ENCODE data around the gene PRPF18. TPM values are rescaled to one million over a fixed set of nuclear protein-coding genes. Genes with fewer than 3 reads are reported as not detected.

The PRPF18 gene
- polyA plus RNA-seq, 4 donors, result 25.2 to 29.0 (median 26.0) TPM

DNA sequence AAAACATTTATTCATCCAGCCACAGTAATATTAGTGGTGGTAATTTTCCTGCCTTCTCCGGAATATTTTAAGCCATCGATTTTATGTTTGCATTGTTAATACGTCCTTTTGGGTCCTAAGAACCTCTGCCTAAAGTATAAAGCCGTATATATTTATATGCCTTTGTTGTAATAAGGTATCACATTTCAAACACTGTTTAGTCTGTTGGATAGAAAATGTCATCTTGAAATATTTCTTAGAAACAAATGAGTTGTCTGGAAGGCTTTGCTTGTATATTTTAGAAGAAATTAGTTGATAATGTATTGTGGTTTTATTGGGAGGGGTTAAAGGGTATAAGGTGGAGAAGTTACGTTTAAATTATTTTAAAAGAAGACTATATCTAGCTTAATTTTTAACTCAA is 11.1 kb downstream of the PRPF18 start:
- no peak for DNase-seq (ENCODE audit: low read depth in 4 of 4, low spot score in 2 of 4)

- DNase-seq (ENCODE audit: low read depth in 4 of 4, low spot score in 2 of 4), result no peak
Measured at GRCh38 chr10:13604357-13605040, 17.7 kb downstream of the PRPF18 start.

DNA sequence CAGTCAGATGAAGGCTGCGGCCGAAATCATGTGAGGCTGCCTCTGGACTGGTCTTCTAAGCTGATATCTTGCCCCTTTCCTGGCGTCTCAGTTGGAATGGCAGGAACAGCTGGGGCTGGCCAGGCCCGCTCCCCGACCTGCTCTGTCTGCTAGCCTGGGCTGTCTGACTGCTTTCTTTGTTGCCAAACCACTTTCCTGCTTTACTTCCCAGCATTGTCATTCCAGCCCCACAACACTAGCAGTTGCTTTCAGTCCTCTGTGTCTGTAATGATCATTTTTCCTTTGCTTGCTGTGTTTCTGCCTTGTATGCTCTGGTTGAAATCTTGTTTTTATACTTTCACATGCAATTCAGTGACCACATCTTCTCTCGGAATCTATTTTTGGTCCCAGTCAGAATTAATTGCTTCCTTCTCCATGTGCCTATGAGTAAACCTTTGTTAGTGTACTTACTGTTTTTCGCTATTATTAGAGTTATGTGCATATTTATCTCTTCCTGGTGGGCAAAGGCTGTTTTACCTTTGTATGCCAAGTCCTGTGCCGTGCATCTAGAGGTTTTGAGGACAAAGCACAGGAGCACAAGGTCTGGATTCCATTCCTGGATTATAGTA is 21.6 kb downstream of the PRPF18 start:
- DNase-seq (ENCODE audit: low read depth in 4 of 4, low spot score in 2 of 4), result no peak

GRCh38 chr10:13612654-13613373 is 26.0 kb downstream of the PRPF18 start:
- DNase-seq (ENCODE audit: low read depth in 4 of 4, low spot score in 2 of 4), result no peak

DNA sequence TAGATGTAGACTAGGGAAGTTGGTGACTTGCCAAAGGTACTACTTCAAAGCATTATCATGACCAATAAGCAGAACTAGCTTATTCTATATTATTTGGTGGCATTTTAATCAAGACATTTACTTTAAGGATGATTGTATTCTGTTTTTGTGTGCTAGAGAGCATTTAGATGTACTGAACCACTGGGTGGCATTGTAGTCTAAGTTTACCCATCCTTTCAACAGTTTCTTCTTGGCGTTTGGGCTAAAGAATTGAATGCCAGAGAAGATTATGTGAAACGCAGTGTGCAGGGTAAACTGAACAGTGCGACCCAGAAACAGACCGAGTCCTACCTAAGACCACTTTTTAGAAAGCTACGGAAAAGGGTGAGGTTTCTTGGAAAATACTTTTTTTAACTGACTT is 26.8 kb downstream of the PRPF18 start:
- DNase-seq (ENCODE audit: low read depth in 4 of 4, low spot score in 2 of 4), result no peak

DNA sequence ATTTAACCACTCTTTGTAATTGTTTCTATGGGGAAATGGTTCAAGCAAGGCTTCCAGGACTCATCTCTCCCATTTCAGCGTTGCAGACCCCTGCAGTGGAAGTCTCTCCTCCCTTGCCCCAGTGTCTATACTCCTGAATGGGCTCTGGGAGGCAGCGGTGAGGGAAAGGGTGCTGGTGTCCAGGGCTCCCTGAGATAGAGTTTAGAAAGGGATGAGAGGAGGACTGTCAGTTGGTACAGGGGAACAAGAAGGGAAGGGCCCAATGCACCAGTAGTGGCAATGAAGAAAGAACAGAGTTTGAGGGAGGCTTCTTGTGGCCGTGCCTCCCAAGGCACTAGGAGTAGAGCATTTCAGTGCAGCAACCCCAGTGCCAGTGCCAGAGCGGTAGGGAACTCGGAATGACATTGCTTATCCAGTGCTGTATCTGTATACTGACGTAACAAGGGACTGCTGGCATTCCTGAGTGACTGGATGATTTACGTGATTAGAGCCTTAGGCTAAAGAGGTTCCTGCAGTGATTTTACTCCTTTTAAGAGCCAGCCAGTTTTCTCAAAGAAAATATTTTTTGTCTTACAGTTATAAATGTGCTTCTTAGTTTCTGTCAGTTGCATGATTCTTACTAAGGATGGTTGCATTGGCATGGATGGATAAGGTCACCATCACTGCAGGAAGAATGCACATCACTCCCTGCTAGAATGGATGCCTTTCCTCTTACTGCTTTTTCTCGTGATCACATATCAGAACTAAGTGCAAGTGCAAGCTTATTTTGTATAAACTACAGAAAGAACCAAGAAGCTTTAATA is 28.0 kb downstream of the PRPF18 start:
- DNase-seq (ENCODE audit: low read depth in 4 of 4, low spot score in 2 of 4), result no peak

DNA sequence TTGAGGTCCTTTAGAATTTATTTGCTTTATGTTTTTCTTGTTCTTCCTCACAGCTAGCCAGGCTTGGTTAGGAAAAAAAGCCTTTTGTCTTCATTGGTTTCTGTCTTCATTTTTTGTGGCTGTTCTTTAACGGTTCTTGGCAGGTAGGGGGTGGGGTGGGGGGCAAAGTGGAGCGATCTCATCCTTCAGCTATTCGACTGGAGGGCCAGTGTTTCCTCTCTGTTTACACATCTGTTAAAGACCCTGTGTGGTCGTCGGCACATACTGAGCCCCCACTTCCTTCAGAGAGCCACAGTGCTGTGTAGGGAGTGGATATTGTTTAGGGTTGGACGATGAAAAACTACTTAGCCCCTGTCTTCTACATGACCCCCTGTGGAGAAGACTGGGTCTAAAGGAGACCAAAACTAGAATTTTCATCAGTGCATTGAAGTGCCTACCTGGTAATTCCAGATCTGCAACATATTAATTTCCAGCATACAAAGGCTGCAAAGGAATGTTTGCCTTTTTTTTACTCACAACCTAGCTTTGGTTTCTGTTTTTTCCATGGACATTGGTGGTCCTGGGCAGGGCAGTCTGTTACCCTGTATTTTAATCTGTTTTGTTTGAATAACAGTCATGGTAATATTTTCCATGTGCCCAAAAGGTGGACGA is 29.0 kb downstream of the PRPF18 start:
- DNase-seq (ENCODE audit: low read depth in 4 of 4, low spot score in 2 of 4), result no peak

DNA sequence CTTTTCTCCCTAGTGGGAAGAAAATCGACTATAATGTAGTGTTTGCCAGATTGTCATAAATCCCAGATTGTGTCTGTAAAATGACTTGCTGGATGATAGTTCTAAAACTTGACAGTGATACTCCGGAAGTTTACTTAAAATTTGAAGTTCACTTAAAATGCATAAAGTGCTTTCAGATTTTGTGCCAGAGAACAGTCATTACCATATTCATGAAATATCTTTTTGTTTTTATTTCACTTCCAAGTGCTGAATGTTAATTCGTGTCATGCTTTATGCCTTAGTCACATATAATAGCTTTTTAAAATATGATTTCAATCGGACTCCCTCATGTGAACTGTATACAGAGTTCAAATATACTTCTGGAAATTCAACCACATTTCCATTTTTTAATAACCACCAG is 30.4 kb downstream of the PRPF18 start:
- no peak for DNase-seq (ENCODE audit: low read depth in 4 of 4, low spot score in 2 of 4)

- DNase-seq (ENCODE audit: low read depth in 4 of 4, low spot score in 2 of 4), result no peak
Measured at GRCh38 chr10:13621931-13622330, 35.2 kb downstream of the PRPF18 start.

DNA sequence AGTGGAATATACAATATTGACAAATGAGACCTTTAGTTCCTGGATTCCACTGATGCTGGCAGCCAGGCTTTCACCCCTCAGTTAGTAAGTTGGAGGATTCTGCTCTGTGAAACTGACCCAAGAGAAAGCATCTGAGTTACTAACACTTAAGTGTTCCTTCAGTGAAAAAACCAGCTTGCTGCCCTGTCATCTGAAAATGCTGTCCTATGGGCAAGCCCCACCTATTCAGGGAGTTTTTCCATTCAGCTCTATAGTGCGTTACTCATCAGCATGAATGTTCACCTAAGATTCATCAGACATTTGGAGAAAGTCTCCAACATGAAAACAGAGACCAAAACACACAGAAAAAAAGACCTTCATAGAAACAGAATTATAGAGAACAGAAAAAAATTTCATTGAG is 37.9 kb downstream of the PRPF18 start:
- DNase-seq (ENCODE audit: low read depth in 4 of 4, low spot score in 2 of 4), result no peak

DNA sequence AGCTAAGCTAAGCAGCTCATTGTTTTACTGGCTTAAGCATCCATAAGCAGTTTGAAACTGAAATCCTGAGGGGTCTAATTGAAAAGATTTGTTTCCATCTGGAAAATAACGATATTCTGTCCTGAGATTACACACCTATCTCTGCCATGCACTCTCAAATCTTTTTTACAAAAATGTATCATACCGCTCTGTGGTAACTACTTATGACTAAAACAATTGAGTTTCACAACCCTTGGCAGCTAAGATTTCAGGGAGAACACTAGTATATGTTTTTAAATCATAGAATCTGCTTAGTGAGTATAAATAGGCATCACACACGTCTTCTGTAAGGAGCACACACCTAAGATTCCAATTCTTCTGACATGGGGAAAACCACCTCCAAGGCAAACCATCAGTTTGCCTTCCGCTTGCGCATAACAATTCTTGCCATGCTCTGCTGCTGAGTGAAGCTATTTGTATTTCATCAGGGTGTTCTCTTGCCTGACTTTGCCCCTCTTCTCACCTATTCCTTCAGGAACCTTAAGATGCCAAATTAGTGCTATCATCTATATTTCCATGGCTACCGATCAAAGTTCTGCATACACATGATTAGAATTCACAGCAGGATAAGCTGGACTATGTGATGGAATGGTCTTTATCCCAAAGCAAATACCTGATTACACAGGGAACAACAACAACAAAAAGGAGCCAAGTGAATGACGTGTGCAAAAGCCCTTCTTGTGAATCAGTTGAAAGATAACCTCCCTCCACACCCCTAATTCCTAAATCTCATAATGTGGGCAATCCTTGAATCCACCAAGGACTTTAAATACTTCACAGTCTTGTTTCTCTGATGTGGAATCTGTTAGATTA is 40.9 kb downstream of the PRPF18 start:
- no peak for DNase-seq (ENCODE audit: low read depth in 4 of 4, low spot score in 2 of 4)

DNA sequence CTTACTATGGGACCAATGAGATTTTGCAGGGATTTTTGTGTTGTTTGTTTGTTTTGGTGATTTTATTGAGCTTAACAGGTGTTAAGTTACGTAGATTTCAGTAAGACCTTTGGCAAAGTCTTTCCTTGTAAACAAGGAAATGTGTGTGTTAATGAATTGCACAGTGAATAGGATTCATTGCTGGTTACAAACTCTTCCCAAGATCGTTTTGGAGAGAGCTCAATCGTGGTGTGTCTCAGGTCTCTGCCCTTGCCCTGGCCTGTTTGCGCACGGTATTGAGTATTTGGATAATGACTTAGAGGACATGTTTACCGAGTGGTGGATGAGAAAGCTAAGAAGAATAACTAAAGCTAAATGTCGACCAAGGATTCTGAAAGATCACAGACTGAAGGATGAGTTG is 41.9 kb downstream of the PRPF18 start:
- no peak for DNase-seq (ENCODE audit: low read depth in 4 of 4, low spot score in 2 of 4)

GRCh38 chr10:13629116-13629515 is 42.4 kb downstream of the PRPF18 start:
- no peak for DNase-seq (ENCODE audit: low read depth in 4 of 4, low spot score in 2 of 4)

DNA sequence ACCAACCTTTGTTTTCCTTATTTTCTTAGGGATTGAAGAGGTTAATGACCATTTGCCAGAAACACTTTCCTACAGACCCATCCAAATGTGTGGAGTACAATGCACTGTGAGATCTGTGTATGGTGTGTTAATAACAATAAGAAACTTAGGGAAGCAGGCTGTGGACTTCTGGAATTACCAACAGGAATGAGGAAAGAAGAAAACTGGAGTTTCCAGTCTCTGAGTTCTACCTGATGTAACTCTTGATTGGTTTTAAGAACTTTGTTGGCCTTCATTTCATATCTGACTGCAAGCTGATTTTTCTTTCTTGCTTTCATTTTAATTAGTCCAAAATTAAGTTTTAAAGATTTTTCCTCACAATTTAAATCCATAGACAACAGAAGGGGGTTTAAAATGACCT is 43.5 kb downstream of the PRPF18 start:
- no peak for DNase-seq (ENCODE audit: low read depth in 4 of 4, low spot score in 2 of 4)

DNA sequence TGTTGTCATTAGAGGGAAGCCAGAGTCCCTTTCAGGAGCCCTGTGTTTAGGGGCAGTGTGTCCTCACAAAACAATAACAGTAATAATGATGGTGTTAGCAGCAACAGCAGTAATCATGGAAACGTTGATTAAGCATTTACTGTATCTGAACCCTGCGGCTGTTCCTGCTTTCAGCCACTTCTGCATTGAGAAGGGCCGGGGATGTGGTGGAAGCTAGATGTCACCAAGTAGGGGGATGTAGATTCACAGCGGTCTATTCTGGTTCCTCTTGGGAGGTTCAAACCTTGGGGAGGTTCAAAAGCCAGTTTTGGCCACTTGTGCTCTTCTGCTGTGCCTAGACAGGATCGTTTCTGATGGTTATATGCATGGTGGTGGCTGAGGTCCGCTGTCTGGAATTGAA is 44.8 kb downstream of the PRPF18 start:
- DNase-seq (ENCODE audit: low read depth in 4 of 4, low spot score in 2 of 4), result no peak

DNA sequence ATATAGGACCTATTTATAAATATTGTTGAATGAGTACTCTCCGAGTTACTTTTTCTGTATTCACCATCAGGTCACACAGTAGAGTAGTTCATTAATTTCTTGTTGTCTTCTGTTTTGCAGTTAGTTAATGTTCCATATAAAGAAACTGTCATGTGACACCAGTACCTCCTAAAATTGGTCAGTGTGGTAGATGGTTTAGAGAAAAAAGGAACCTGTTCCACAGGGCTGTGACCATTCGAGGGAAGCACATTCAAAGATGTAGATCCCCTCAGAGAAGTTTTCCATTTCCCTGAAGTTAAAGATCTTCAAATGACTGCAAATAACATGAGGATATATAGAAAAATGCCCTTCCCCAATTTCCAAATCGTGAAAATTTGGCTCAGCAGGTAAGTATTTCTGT is 45.7 kb downstream of the PRPF18 start:
- no peak for DNase-seq (ENCODE audit: low read depth in 4 of 4, low spot score in 2 of 4)

DNA sequence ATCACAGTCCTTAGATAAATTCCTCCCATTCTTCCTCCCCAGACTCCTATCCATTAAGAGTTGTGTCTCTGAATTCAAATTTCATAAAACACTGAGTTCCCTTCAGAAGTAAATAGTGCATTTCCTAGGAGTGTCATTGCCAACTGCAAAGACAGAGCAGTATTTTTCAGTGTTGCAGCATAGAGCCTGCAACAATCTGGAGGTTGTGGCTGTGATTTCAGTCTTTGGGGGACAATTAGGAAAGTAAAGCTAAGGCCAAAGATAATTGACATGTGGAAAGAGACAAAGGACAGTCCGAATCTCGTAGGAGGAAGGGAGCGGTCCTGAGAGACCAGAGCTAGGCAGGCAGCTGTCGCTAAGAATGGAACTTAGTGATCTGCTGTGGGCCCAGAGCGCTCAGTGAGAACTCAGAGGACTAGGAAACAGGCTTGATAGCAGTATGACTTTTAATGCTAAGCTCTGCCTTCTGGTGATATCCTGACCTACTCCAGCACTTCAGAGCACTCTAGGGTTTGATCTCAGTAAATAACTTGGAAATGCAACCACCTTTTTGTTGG is 46.2 kb downstream of the PRPF18 start:
- DNase-seq (ENCODE audit: low read depth in 4 of 4, low spot score in 2 of 4), result no peak

DNA sequence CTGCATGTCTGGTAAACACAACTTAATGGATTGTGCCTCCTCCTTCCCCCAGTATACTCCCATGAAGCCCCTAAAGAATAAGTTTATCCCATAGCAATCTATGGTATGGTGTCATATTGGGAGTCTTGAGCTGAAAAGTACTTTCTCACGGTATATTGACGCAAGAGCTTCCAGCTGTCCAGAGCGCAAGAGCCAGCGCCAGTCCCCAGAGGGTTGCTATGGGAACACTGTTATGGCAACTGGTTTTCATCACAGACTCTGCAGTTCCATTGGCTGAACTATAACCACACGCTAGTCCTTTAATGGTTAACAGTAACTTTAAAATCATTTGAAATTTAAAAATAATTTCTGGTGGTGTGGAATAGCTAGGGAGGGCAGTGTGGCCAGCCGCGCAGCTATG is 46.9 kb downstream of the PRPF18 start:
- no peak for DNase-seq (ENCODE audit: low read depth in 4 of 4, low spot score in 2 of 4)

DNA sequence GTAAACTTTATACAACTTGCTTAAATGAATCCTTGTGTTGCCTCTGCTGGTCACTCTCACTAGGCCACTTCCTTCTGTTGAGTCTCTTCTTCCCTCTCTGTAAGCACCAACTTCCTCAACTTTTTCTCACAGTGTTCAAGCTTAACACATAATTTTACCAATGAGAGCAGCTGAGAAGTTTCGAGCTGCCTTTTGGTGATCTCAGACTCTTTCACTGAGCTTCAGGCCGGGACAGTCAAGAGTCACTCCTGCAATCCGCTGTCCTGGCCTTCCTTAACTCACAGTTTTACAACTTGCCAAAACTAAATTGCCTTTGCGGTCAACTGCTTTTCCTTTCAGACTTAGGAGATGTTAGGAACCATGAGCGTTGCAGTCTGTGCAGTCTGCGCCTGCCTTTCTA is 47.4 kb downstream of the PRPF18 start:
- DNase-seq (ENCODE audit: low read depth in 4 of 4, low spot score in 2 of 4), result no peak

DNA sequence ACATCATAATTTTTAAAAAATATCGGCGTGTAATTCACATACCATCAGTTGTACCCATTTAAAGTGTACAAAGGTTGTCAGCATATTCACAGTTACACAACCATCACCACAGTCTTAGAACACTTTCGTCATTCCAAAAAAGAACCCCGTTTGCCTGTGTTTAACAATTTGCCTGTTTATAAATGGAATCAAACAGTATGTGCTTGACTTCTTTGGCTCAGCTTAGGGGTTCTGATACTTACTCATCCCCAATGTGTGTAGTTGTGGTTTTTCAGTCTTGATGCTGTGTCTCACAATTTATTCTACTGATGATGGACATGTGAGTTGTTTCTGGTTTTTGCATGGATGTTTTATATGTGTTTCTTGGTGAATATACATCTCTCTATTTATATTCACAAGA is 50.0 kb downstream of the PRPF18 start:
- DNase-seq (ENCODE audit: low read depth in 4 of 4, low spot score in 2 of 4), result no peak

All from left renal cortex interstitium (tissue), 4 donors.